HCT116 (cell line): ENCODE data around the gene RAD18.

ENCODE experiments used
- CEBPB ChIP-seq: IDR thresholded peaks from 2 replicates; pipeline ENCODE4 v1.6.1; 2012; ENCODE audit warnings: low read depth
- CTCF ChIP-seq, 3 experiments: fragments of 200-600 bp in 1 of 3; sonication (generic) in 1 of 3; IDR thresholded peaks in 2 of 3; conservative IDR thresholded peaks in 1 of 3; 2 replicates each; pipeline ENCODE4 v1.5.1; 2012 to 2017; ENCODE audit warnings: low read depth in 2 of 3, low read length in 2 of 3, antibody characterized with exemption in 1 of 3, borderline replicate concordance in 1 of 3, control low read depth in 1 of 3, mild to moderate bottlenecking in 1 of 3, mixed read lengths in 1 of 3, mixed run types in 1 of 3, moderate library complexity in 1 of 3; ENCODE audit not compliant: insufficient read depth in 1 of 3
- ELF1 ChIP-seq: IDR thresholded peaks from 2 replicates; pipeline ENCODE4 v1.6.1; 2012; ENCODE audit warnings: low read depth, borderline replicate concordance
- EZH2 ChIP-seq: fragments of 200-600 bp; sonication (generic); IDR thresholded peaks from 2 replicates; pipeline ENCODE4 v1.6.1; 2017; ENCODE audit warnings: antibody characterized with exemption, mixed run types
- JUND ChIP-seq: IDR thresholded peaks from 2 replicates; pipeline ENCODE4 v1.6.1; 2012
- POLR2A ChIP-seq: IDR thresholded peaks from 2 replicates; pipeline ENCODE4 v1.7.0; 2011; ENCODE audit warnings: borderline replicate concordance; ENCODE audit not compliant: insufficient read depth, insufficient read length; ENCODE audit errors: extremely low read depth
- POLR2AphosphoS5 ChIP-seq: IDR thresholded peaks from 2 replicates; pipeline ENCODE4 v1.6.1; 2011; ENCODE audit warnings: mild to moderate bottlenecking, low read depth, low read length, moderate library complexity
- REST ChIP-seq: IDR thresholded peaks from 2 replicates; pipeline ENCODE4 v1.6.1; 2012; ENCODE audit warnings: low read depth
- SIN3A ChIP-seq: IDR thresholded peaks from 2 replicates; pipeline ENCODE4 v1.6.1; 2012; ENCODE audit warnings: low read depth
- TF ChIP-seq, protein P1 (sequence below): IDR thresholded peaks from 2 replicates; pipeline ENCODE4 v1.6.1; 2012

DNA sequence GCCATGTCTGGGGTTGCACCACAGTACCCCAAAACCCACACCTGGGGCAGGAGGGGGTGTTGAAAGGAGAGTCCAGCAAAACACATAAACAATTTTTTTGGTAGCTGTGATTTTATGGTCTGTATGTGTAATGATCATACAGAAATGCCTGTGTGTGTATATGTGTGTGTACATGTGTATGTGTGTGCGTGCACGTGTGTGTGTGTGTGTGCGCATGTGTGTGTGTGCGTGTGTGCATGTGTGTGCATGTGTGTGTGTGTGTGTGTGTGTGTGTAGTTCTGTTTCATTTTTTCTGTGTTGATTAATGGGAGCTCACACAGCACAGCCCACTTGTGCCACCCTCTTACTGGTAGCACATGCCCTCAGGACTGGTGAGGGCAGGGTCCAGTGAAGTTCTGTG, 97.6 kb downstream of the RAD18 start:
- TF ChIP-seq CTCF (IDR thresholded peaks at IDR 0.05 in 2 of 3, conservative IDR thresholded peaks at IDR 0.05 in 1 of 3; ENCODE audit: borderline replicate concordance in 1 of 3, insufficient read depth in 1 of 3, low read depth in 2 of 3, low read length in 2 of 3) (no peak), EZH2 (no peak), POLR2AphosphoS5 (no peak), JUND (no peak), SIN3A (no peak), REST (no peak), CEBPB (no peak), ELF1 (no peak), POLR2A (no peak)
- TF ChIP-seq, protein P1, sequence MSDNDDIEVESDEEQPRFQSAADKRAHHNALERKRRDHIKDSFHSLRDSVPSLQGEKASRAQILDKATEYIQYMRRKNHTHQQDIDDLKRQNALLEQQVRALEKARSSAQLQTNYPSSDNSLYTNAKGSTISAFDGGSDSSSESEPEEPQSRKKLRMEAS = no peak
